K562 (cell line): ENCODE measurements around the gene PRKACA. TPM values are rescaled to one million over a fixed set of nuclear protein-coding genes. Genes with fewer than 3 reads are reported as not detected.

Experiments used
- ADNP ChIP-seq: fragments of 200-800 bp; sonication (Bioruptor generic); IDR thresholded peaks from 2 replicates; pipeline ENCODE4 v1.6.1; 2016; ENCODE audit warnings: missing genetic modification characterization, missing compliant biosample characterization
- BRF1 ChIP-seq: IDR thresholded peaks from 3 replicates; pipeline ENCODE4 v1.6.1; 2011; ENCODE audit warnings: borderline replicate concordance, mild to moderate bottlenecking; ENCODE audit not compliant: insufficient read length; ENCODE audit errors: extremely low read depth
- EHMT2 ChIP-seq: fragments of 450-650 bp; IDR thresholded peaks from 2 replicates; pipeline ENCODE4 v1.6.1; 2018; ENCODE audit warnings: antibody characterized with exemption
- ELF1 ChIP-seq: fragments of 200-800 bp; sonication (Bioruptor generic); IDR thresholded peaks from 2 replicates; pipeline ENCODE4 v1.6.1; 2016; ENCODE audit warnings: missing genetic modification characterization, missing compliant biosample characterization
- ELF4 ChIP-seq: fragments of 450-650 bp; formaldehyde crosslinking; IDR thresholded peaks from 2 replicates; pipeline ENCODE4 v1.4.0; 2022; ENCODE audit warnings: missing genetic modification characterization
- ETV1 ChIP-seq: fragments of 450-650 bp; conservative IDR thresholded peaks from 2 replicates; pipeline ENCODE4 v1.6.1; 2016; ENCODE audit warnings: missing genetic modification characterization, control low read depth, low read depth, missing compliant biosample characterization
- GABPB1 ChIP-seq: sonication (generic); formaldehyde crosslinking; IDR thresholded peaks from 2 replicates; pipeline ENCODE4 v1.8.0; 2022; ENCODE audit warnings: mild to moderate bottlenecking, missing genetic modification reagents
- GATAD2A ChIP-seq: fragments of 450-650 bp; IDR thresholded peaks from 2 replicates; pipeline ENCODE4 v1.6.1; 2017
- GATAD2B ChIP-seq: fragments of 450-650 bp; IDR thresholded peaks from 2 replicates; pipeline ENCODE4 v1.6.1; 2017; ENCODE audit warnings: mild to moderate bottlenecking, borderline replicate concordance
- JUND ChIP-seq, 2 experiments: IDR thresholded peaks; 2 replicates in 1 of 2; 3 replicates in 1 of 2; pipeline ENCODE4 v1.6.1; 2011; ENCODE audit warnings: borderline replicate concordance in 2 of 2, low read depth in 2 of 2, low read length in 2 of 2, improper control_type of control experiment in 1 of 2, missing biosample characterization in 1 of 2, missing genetic modification characterization in 1 of 2, missing genetic modification reagents in 1 of 2
- NR2C2 ChIP-seq, 2 experiments: fragments of 200-800 bp in 1 of 2; sonication (Bioruptor generic) in 1 of 2; sonication (generic) in 1 of 2; formaldehyde crosslinking in 1 of 2; IDR thresholded peaks; 2 replicates each; pipeline versions ENCODE4 v1.6.1 to v1.8.0; 2016 to 2022; ENCODE audit warnings: mild to moderate bottlenecking in 1 of 2, missing compliant biosample characterization in 1 of 2, missing genetic modification characterization in 1 of 2, missing genetic modification reagents in 1 of 2
- POLR2G ChIP-seq: fragments of 200-400 bp; formaldehyde crosslinking; IDR thresholded peaks from 2 replicates; pipeline ENCODE4 v1.6.1; 2017; ENCODE audit warnings: low read depth, mild to moderate bottlenecking, antibody characterized with exemption, low read length, moderate library complexity
- RCOR1 ChIP-seq, 2 experiments: IDR thresholded peaks; 2 replicates each; pipeline ENCODE4 v1.6.1; 2012; ENCODE audit warnings: low read depth in 2 of 2, low read length in 2 of 2, borderline replicate concordance in 1 of 2, improper control_type of control experiment in 1 of 2
- SRSF7 ChIP-seq: fragments of 200-400 bp; formaldehyde crosslinking; optimal IDR thresholded peaks from 2 replicates; pipeline ENCODE3; 2017; ENCODE audit warnings: mild to moderate bottlenecking, low read depth, low read length
- TARDBP ChIP-seq: fragments of 450-650 bp; IDR thresholded peaks from 2 replicates; pipeline ENCODE4 v1.6.1; 2016
- ZBTB17 ChIP-seq: fragments of 450-650 bp; formaldehyde crosslinking; IDR thresholded peaks from 2 replicates; pipeline ENCODE4 v1.4.0; 2020; ENCODE audit warnings: mild to moderate bottlenecking
- ZNF124 ChIP-seq: sonication (generic); formaldehyde crosslinking; IDR thresholded peaks from 2 replicates; pipeline ENCODE4 v1.8.1; 2022; ENCODE audit warnings: missing genetic modification reagents
- ZNF668 ChIP-seq: fragments of 250-450 bp; sonication (Bioruptor Pico); IDR thresholded peaks from 2 replicates; pipeline ENCODE4 v1.8.0; 2022; ENCODE audit warnings: mild to moderate bottlenecking, inconsistent platforms
- polyA plus RNA-seq, 8 experiments: library from polyadenylated mRNA; depleted of rRNA in 4 of 8; stranded (reverse) in 5 of 8; unstranded in 3 of 8; fragments of >200 nt; fragmentation: Nextera tagmentation in 2 of 8; fragmentation: Illumina TruSeq in 1 of 8; extraction: Ambion mirVana in 2 of 8; extraction: Trizol in 1 of 8; gene quantifications; 2 replicates each; pipeline versions ENCODE4 v1.2.1 to v1.2.3, GENCODE V29; 2011 to 2014; ENCODE audit warnings: inconsistent platforms in 1 of 8, missing spikeins in 1 of 8
- total RNA-seq, 7 experiments: library from RNA; depleted of rRNA in 6 of 7; stranded (reverse); fragments of >200 nt in 6 of 7; fragmentation: Illumina TruSeq in 2 of 7; extraction: Trizol in 2 of 7; gene quantifications; 2 replicates each; pipeline versions ENCODE4 v1.2.1 to v1.2.3, GENCODE V29; 2011 to 2021; ENCODE audit warnings: low replicate concordance in 1 of 7
- TF ChIP-seq, protein P1 (sequence below), 3 experiments: IDR thresholded peaks in 2 of 3; conservative IDR thresholded peaks in 1 of 3; 2 replicates each; pipeline ENCODE4 v1.5.1; 2011 to 2012; ENCODE audit warnings: low read length in 3 of 3, mild to moderate bottlenecking in 3 of 3, control low read depth in 2 of 3, improper control_type of control experiment in 1 of 3, inconsistent platforms in 1 of 3, low read depth in 1 of 3, mixed read lengths in 1 of 3, moderate library complexity in 1 of 3; ENCODE audit not compliant: insufficient read depth in 2 of 3
- TF ChIP-seq, protein P2 (sequence below): fragments of 250-450 bp; sonication (Bioruptor Pico); IDR thresholded peaks from 2 replicates; pipeline ENCODE4 v1.9.0; 2021; ENCODE audit warnings: mild to moderate bottlenecking, inconsistent platforms
- TF ChIP-seq, protein P3 (sequence below): fragments of 450-650 bp; conservative IDR thresholded peaks from 2 replicates; pipeline ENCODE4 v1.6.1; 2016; ENCODE audit warnings: missing genetic modification characterization, low read depth, mild to moderate bottlenecking, control low read depth, missing compliant biosample characterization

Gene PRKACA
- total and polyA plus RNA-seq, 9 of the 15 experiments (the other 6 are each of a cell fraction or from before 2014, with no cell fraction given): 1.2 to 63.1 (median 13.0) TPM

DNA sequence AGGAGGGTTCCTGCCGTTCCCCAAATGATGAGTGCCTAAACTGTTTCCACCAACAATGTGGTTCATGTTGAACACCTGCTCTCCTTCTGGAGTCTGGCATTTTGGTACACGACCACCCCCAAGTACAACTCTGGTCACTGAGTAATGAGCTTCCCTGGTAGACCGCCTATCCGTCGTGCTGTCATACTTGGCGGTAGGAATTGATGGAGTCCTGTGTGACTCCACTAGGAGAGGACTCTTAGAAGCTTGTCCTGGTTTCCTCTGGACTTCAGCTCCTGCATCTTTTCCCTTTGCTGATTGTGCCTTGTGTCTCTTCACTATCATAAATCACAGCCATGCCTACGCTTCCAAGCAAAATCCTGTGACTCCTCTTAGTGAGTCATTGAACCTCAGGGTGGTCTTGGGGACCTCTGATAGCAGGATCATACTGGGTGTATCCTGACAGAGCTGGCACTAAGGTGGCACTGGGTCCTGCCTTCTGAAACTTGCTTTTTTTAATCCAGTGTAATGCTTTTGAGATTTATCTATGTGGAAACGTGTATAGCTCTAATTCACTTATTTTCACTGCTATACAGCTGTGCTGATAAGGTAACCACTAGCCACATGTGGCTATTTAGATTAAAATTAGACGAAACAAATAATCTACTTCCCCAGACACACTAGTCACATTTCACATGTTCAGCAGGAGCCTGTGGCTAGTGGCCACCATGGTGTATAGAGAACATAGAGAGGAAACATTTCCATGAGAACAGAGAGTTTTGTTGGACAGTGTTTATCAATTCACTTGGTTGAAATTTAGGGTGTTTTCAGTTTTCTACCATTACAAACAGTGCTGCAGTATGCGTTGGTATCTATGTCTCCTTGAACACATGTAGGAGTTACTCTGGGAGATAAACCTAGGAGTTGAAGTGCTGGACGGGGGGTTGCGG lies 25.0 kb upstream of the PRKACA start (continued):
- TF ChIP-seq POLR2G (no peak), ELF4 (CRISPR knock-in tag) (no peak), GABPB1 (CRISPR knock-in tag) (peak; percentile 23; the same call in 1 of the 2 replicates), ETV1 (tag) (0 out of 2 replicates have a peak, but pooled peaks have one; percentile 30), JUND (IDR thresholded peaks at IDR 0.05; ENCODE audit: borderline replicate concordance, low read depth, low read length) (peak; percentile 48; the same call in 1 of the 2 replicates), JUND (tag; IDR thresholded peaks at IDR 0.05; ENCODE audit: borderline replicate concordance, low read depth, low read length) (peak; percentile 38; the same call in 1 of the 3 replicates), ZBTB17 (CRISPR knock-in tag) (no peak), ADNP (tag) (peak; percentile 10; the same call in 1 of the 2 replicates), ZNF668 (CRISPR knock-in tag) (no peak), NR2C2 (CRISPR knock-in tag; IDR thresholded peaks at IDR 0.05) (no peak), NR2C2 (tag; IDR thresholded peaks at IDR 0.05) (no peak), GATAD2B (no peak), SRSF7 (no peak), GATAD2A (no peak; the same call in 1 of the 2 replicates), BRF1 (no peak), ZNF124 (CRISPR knock-in tag) (no peak), RCOR1 (IDR thresholded peaks at IDR 0.05; ENCODE audit: borderline replicate concordance in 1 of 2, low read depth in 2 of 2, low read length in 2 of 2) (peak; percentile 93 to 98), ELF1 (tag) (no peak), EHMT2 (no peak), TARDBP (peak; percentile 58; the same call in 1 of the 2 replicates)
- TF ChIP-seq, protein P1, sequence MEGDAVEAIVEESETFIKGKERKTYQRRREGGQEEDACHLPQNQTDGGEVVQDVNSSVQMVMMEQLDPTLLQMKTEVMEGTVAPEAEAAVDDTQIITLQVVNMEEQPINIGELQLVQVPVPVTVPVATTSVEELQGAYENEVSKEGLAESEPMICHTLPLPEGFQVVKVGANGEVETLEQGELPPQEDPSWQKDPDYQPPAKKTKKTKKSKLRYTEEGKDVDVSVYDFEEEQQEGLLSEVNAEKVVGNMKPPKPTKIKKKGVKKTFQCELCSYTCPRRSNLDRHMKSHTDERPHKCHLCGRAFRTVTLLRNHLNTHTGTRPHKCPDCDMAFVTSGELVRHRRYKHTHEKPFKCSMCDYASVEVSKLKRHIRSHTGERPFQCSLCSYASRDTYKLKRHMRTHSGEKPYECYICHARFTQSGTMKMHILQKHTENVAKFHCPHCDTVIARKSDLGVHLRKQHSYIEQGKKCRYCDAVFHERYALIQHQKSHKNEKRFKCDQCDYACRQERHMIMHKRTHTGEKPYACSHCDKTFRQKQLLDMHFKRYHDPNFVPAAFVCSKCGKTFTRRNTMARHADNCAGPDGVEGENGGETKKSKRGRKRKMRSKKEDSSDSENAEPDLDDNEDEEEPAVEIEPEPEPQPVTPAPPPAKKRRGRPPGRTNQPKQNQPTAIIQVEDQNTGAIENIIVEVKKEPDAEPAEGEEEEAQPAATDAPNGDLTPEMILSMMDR (IDR thresholded peaks at IDR 0.05 in 2 of 3, conservative IDR thresholded peaks at IDR 0.05 in 1 of 3; ENCODE audit: insufficient read depth in 2 of 3, low read depth in 1 of 3, low read length in 3 of 3): no peak; a peak in 1 of 6 replicates
- TF ChIP-seq, protein P2, sequence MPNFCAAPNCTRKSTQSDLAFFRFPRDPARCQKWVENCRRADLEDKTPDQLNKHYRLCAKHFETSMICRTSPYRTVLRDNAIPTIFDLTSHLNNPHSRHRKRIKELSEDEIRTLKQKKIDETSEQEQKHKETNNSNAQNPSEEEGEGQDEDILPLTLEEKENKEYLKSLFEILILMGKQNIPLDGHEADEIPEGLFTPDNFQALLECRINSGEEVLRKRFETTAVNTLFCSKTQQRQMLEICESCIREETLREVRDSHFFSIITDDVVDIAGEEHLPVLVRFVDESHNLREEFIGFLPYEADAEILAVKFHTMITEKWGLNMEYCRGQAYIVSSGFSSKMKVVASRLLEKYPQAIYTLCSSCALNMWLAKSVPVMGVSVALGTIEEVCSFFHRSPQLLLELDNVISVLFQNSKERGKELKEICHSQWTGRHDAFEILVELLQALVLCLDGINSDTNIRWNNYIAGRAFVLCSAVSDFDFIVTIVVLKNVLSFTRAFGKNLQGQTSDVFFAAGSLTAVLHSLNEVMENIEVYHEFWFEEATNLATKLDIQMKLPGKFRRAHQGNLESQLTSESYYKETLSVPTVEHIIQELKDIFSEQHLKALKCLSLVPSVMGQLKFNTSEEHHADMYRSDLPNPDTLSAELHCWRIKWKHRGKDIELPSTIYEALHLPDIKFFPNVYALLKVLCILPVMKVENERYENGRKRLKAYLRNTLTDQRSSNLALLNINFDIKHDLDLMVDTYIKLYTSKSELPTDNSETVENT (CRISPR knock-in tag): no peak
- TF ChIP-seq, protein P3, sequence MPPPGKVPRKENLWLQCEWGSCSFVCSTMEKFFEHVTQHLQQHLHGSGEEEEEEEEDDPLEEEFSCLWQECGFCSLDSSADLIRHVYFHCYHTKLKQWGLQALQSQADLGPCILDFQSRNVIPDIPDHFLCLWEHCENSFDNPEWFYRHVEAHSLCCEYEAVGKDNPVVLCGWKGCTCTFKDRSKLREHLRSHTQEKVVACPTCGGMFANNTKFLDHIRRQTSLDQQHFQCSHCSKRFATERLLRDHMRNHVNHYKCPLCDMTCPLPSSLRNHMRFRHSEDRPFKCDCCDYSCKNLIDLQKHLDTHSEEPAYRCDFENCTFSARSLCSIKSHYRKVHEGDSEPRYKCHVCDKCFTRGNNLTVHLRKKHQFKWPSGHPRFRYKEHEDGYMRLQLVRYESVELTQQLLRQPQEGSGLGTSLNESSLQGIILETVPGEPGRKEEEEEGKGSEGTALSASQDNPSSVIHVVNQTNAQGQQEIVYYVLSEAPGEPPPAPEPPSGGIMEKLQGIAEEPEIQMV (tag): no peak
